T-cell (primary cell): ENCODE measurements around the gene FLT1. TPM values are rescaled to one million over a fixed set of nuclear protein-coding genes. Genes with fewer than 3 reads are reported as not detected.

Experiments
- ATAC-seq, 4 experiments: fragments of 200-7000 bp in 3 of 4; fragments of 150-1000 bp in 1 of 4; cut with Tn5 transposase; replicated peaks in 1 of 4; 1 replicate in 3 of 4; 2 replicates in 1 of 4; pipeline ENCODE4 v1.10.0; 2021; ENCODE audit warnings: moderate library complexity in 3 of 4, mild to moderate bottlenecking in 2 of 4, moderate number of reproducible peaks in 1 of 4
- CTCF ChIA-PET, 2 donors: fragments of 300-600 bp; sonication (Branson Sonifier 250); formaldehyde crosslinking; loops; one replicate each; lab custom pipeline; 2022; ENCODE audit warnings: antibody characterized with exemption in 2 of 2; lab: Charles Lee
- POLR2A ChIA-PET, 2 donors: fragments of 300-600 bp; sonication (Branson Sonifier 250); formaldehyde crosslinking; loops; one replicate each; lab custom pipeline; 2022; ENCODE audit warnings: antibody characterized with exemption in 2 of 2; lab: Charles Lee
- DNase-seq, 35 experiments: peaks; one replicate each; pipeline versions ENCODE4 v3.0.0 to v3.0.0-alpha.2; 2013 to 2023
- H3K27ac ChIP-seq: one replicate; pipeline ENCODE4 v1.5.1; 2013; ENCODE audit warnings: low read length
- H3K27me3 ChIP-seq, 2 experiments: replicated peaks in 1 of 2; 1 replicate in 1 of 2; 2 replicates in 1 of 2; pipeline versions ENCODE4 v1.6.1 to v1.7.0; 2013; ENCODE audit warnings: low read length in 1 of 2, mixed read lengths in 1 of 2; ENCODE audit not compliant: control insufficient read depth in 2 of 2, insufficient read depth in 2 of 2; ENCODE audit errors: extremely low read depth in 1 of 2
- H3K36me3 ChIP-seq, 2 donors: 1 replicate in 1 of 2; 2 replicates in 1 of 2; pipeline versions ENCODE4 v1.6.1 to v1.7.0; 2013; ENCODE audit warnings: low read length in 1 of 2; ENCODE audit not compliant: control insufficient read depth in 2 of 2, insufficient read depth in 1 of 2; ENCODE audit errors: extremely low read depth in 1 of 2
- H3K4me1 ChIP-seq, 2 experiments: 1 replicate in 1 of 2; 2 replicates in 1 of 2; pipeline versions ENCODE4 v1.6.1 to v1.7.0; 2013; ENCODE audit warnings: low read length in 2 of 2, mixed read lengths in 1 of 2; ENCODE audit not compliant: insufficient read depth in 2 of 2, control insufficient read depth in 1 of 2; ENCODE audit errors: extremely low read depth in 1 of 2
- H3K4me3 ChIP-seq, 2 donors: 1 replicate in 1 of 2; 2 replicates in 1 of 2; pipeline versions ENCODE4 v1.5.1 to v1.7.0; 2013; ENCODE audit warnings: mild to moderate bottlenecking in 2 of 2, low read length in 1 of 2, moderate library complexity in 1 of 2; ENCODE audit not compliant: control insufficient read depth in 1 of 2; ENCODE audit errors: extremely low read depth in 1 of 2
- H3K9me3 ChIP-seq: 2 replicates; pipeline ENCODE4 v1.7.0; 2013
- H3K27ac Mint-ChIP-seq, 2 donors: one replicate each; pipeline ENCODE4 v1.8.0; 2020 to 2021; ENCODE audit warnings: mild to moderate bottlenecking in 2 of 2, mixed read lengths in 2 of 2
- H3K27me3 Mint-ChIP-seq, 2 donors: one replicate each; pipeline ENCODE4 v1.8.0; 2021 to 2022; ENCODE audit warnings: mixed read lengths in 2 of 2
- H3K36me3 Mint-ChIP-seq: one replicate; pipeline ENCODE4 v1.8.0; 2021; ENCODE audit warnings: mixed read lengths
- H3K4me1 Mint-ChIP-seq, 3 donors: one replicate each; pipeline ENCODE4 v1.8.0; 2020 to 2022; ENCODE audit warnings: mixed read lengths in 3 of 3, mild to moderate bottlenecking in 1 of 3
- H3K4me3 Mint-ChIP-seq, 3 donors: one replicate each; pipeline ENCODE4 v1.8.0; 2020 to 2022; ENCODE audit warnings: mild to moderate bottlenecking in 3 of 3, mixed read lengths in 3 of 3, moderate library complexity in 3 of 3
- H3K9me3 Mint-ChIP-seq, 3 donors: one replicate each; pipeline ENCODE4 v1.8.0; 2020 to 2022; ENCODE audit warnings: mixed read lengths in 3 of 3
- WGBS: methylation state at CpG from one replicate; pipeline ENCODE4 v1.1.5; 2013; ENCODE audit warnings: missing lambda C conversion rate; ENCODE audit not compliant: insufficient coverage; 5-methylcytosine and 5-hydroxymethylcytosine counted together
- total RNA-seq, 35 experiments: library from RNA in 6 of 35; stranded (reverse) in 6 of 35; fragments of 120-200 nt in 1 of 35; gene quantifications; one replicate each; pipeline versions ENCODE4 v1.2.1 to v1.2.4 and lab custom pipeline; 2013 to 2026

The FLT1 gene
- total RNA-seq, result 1 to 10 TPM in 3 of 5 donors, under 1 TPM in 2; 0.56 to 2.9 (median 1.6) TPM
- 0.70 TPM for total RNA-seq (2013)
- total RNA-seq (lab: John Stamatoyannopoulos, UW), result 0.66 to 104 (median 5.1) reads per million in 29 experiments

GRCh38 chr13:28494778-28495537, at the start of gene FLT1:
TSS of gene FLT1 (minus strand) at chr13:28495128. CDS start at chr13:28494843, 285 bp downstream.
- ATAC-seq, result peak; percentile 6 to 49 (median 44)
- POLR2A ChIA-PET, result no interaction called here
- WGBS, result 2% methylated on average over 84 of the region's 84 CpGs
- peaks cover 22 to 40% (median 33%) of the 10 kb centered on the region in 3 donors for H3K4me1 Mint-ChIP-seq
- H3K4me1 ChIP-seq, result peaks cover 25 to 28% of the 10 kb centered on the region in 2 experiments
- H3K4me3 Mint-ChIP-seq, result peak within 1 kb of the TSS; percentile 31 to 72 (median 58)
- H3K36me3 ChIP-seq, result no peaks in the 10 kb centered on the region
- no peaks in the 10 kb centered on the region for H3K36me3 Mint-ChIP-seq
- peak in 29 of 35 experiments; percentile 6 to 58 (median 28) for DNase-seq
- no peak within 1 kb of the TSS for H3K27ac ChIP-seq
- no peaks in the 10 kb centered on the region for H3K9me3 ChIP-seq
- peaks cover 8 to 44% of the 10 kb centered on the region in 2 donors for H3K27me3 Mint-ChIP-seq
- H3K27ac Mint-ChIP-seq, result no peak within 1 kb of the TSS
- peaks cover 2 to 32% of the 10 kb centered on the region in 2 experiments for H3K27me3 ChIP-seq
- H3K4me3 ChIP-seq, result peak within 1 kb of the TSS; percentile 15 to 91
- CTCF ChIA-PET, result interaction anchor here in 1 of 2 donors (0.6 kb wide), 1 partner anchor 20 kb away, joined by 3 read pairs; no protein-coding TSS in a partner anchor
- H3K9me3 Mint-ChIP-seq, result no peaks in the 10 kb centered on the region

- Mint-ChIP-seq H3K27ac (no peak overlapping the region), H3K4me3 (no peak overlapping the region), H3K36me3 (no peaks in the 10 kb centered on the region), H3K4me1 (no peaks in the 10 kb centered on the region), H3K9me3 (peaks cover 0 to 18% (median 6%) of the 10 kb centered on the region in 3 donors), H3K27me3 (peaks cover 21 to 25% of the 10 kb centered on the region in 2 donors)
- ChIA-PET POLR2A (no interaction called here), CTCF (no interaction called here)
- no peak overlapping the region for H3K27ac ChIP-seq
- H3K4me3 ChIP-seq, result no peak overlapping the region
- H3K9me3 ChIP-seq, result no peaks in the 10 kb centered on the region
- H3K36me3 ChIP-seq, result no peaks in the 10 kb centered on the region
- WGBS, result 86% methylated on average over 1 of the region's 1 CpG
- peaks cover 0 to 15% of the 10 kb centered on the region in 2 experiments for H3K27me3 ChIP-seq
- no peaks in the 10 kb centered on the region for H3K4me1 ChIP-seq
- ATAC-seq (no peak), DNase-seq (no peak)
These were observed 49.1 kb upstream of the FLT1 start for GRCh38 chr13:28544026-28544425.

- H3K27me3 ChIP-seq, result peaks cover 0 to 9% of the 10 kb centered on the region in 2 experiments
- no peak overlapping the region for H3K27ac Mint-ChIP-seq
- POLR2A ChIA-PET, result no interaction called here
- peaks cover 0 to 18% (median 6%) of the 10 kb centered on the region in 3 donors for H3K9me3 Mint-ChIP-seq
- no peak overlapping the region for H3K27ac ChIP-seq
- ATAC-seq (no peak), DNase-seq (no peak)
- H3K4me3 Mint-ChIP-seq, result no peak overlapping the region
- no peak overlapping the region for H3K4me3 ChIP-seq
- no peaks in the 10 kb centered on the region for H3K9me3 ChIP-seq
- CTCF ChIA-PET, result no interaction called here
- H3K36me3 Mint-ChIP-seq, result no peaks in the 10 kb centered on the region
- H3K4me1 ChIP-seq, result no peaks in the 10 kb centered on the region
- H3K36me3 ChIP-seq, result no peaks in the 10 kb centered on the region
- no CpG with 5 or more reads among the region's 4 CpGs for WGBS
- H3K27me3 Mint-ChIP-seq, result peaks cover 25 to 31% of the 10 kb centered on the region in 2 donors
- no peaks in the 10 kb centered on the region for H3K4me1 Mint-ChIP-seq
These were observed 47.9 kb upstream of the FLT1 start for GRCh38 chr13:28542804-28543203.

GRCh38 chr13:28541966-28542365, 47.0 kb upstream of the FLT1 start:
- H3K27me3 Mint-ChIP-seq, result peaks cover 19 to 29% of the 10 kb centered on the region in 2 donors
- H3K27ac Mint-ChIP-seq, result no peak overlapping the region
- Histone ChIP-seq H3K27me3 (peaks cover 0 to 5% of the 10 kb centered on the region in 2 experiments), H3K9me3 (no peaks in the 10 kb centered on the region), H3K4me3 (no peak overlapping the region), H3K36me3 (no peaks in the 10 kb centered on the region), H3K4me1 (no peaks in the 10 kb centered on the region), H3K27ac (no peak overlapping the region)
- ChIA-PET CTCF (no interaction called here), POLR2A (no interaction called here)
- ATAC-seq (no peak), DNase-seq (no peak)
- no peaks in the 10 kb centered on the region for H3K4me1 Mint-ChIP-seq
- H3K9me3 Mint-ChIP-seq, result peaks cover 0 to 18% (median 6%) of the 10 kb centered on the region in 3 donors
- H3K4me3 Mint-ChIP-seq, result no peak overlapping the region
- WGBS, result no CpG with 5 or more reads among the region's 2 CpGs
- H3K36me3 Mint-ChIP-seq, result no peaks in the 10 kb centered on the region

GRCh38 chr13:28540612-28541011, 45.7 kb upstream of the FLT1 start:
- ChIA-PET CTCF (no interaction called here), POLR2A (no interaction called here)
- Mint-ChIP-seq H3K36me3 (no peaks in the 10 kb centered on the region), H3K27me3 (peaks cover 30 to 31% of the 10 kb centered on the region in 2 donors), H3K9me3 (peaks cover 0 to 18% (median 6%) of the 10 kb centered on the region in 3 donors), H3K4me1 (no peaks in the 10 kb centered on the region), H3K27ac (no peak overlapping the region), H3K4me3 (no peak overlapping the region)
- no peaks in the 10 kb centered on the region for H3K36me3 ChIP-seq
- H3K27ac ChIP-seq, result no peak overlapping the region
- no peak for ATAC-seq
- H3K9me3 ChIP-seq, result no peaks in the 10 kb centered on the region
- no peak overlapping the region for H3K4me3 ChIP-seq
- WGBS, result 50% methylated on average over 5 of the region's 6 CpGs
- no peak for DNase-seq
- no peaks in the 10 kb centered on the region for H3K4me1 ChIP-seq
- H3K27me3 ChIP-seq, result peaks cover 0 to 7% of the 10 kb centered on the region in 2 experiments

GRCh38 chr13:28539625-28540286, 44.8 kb upstream of the FLT1 start:
- peaks cover 0 to 16% of the 10 kb centered on the region in 2 experiments for H3K27me3 ChIP-seq
- ChIA-PET CTCF (no interaction called here), POLR2A (no interaction called here)
- H3K4me1 ChIP-seq, result no peaks in the 10 kb centered on the region
- no peaks in the 10 kb centered on the region for H3K4me1 Mint-ChIP-seq
- DNase-seq, result no peak
- H3K4me3 ChIP-seq, result no peak overlapping the region
- no peaks in the 10 kb centered on the region for H3K36me3 Mint-ChIP-seq
- no peak for ATAC-seq
- H3K27ac Mint-ChIP-seq, result no peak overlapping the region
- H3K4me3 Mint-ChIP-seq, result no peak overlapping the region
- H3K9me3 Mint-ChIP-seq, result peaks cover 0 to 18% (median 6%) of the 10 kb centered on the region in 3 donors
- H3K9me3 ChIP-seq, result no peaks in the 10 kb centered on the region
- H3K27me3 Mint-ChIP-seq, result peaks cover 32 to 33% of the 10 kb centered on the region in 2 donors
- H3K36me3 ChIP-seq, result no peaks in the 10 kb centered on the region
- H3K27ac ChIP-seq, result no peak overlapping the region
- no CpG with 5 or more reads among the region's 2 CpGs for WGBS
